PFSK-1 (cell line): ENCODE data around the gene ASTL.

Experiments used
- FOXP2 ChIP-seq: optimal IDR thresholded peaks from 2 replicates; pipeline ENCODE3; 2011; ENCODE audit warnings: borderline replicate concordance, control low read depth, inconsistent platforms; ENCODE audit not compliant: insufficient read depth; ENCODE audit errors: extremely low read length, extremely low read depth
- POLR2AphosphoS5 ChIP-seq: IDR thresholded peaks from 2 replicates; pipeline ENCODE4 v1.6.1; 2012; ENCODE audit warnings: low read depth, mild to moderate bottlenecking, control low read depth, low read length, moderate library complexity
- REST ChIP-seq, 2 experiments: IDR thresholded peaks; 2 replicates each; pipeline versions ENCODE4 v1.6.1 to v1.8.0; 2011 to 2012; ENCODE audit warnings: low read depth in 2 of 2, low read length in 2 of 2, control low read depth in 1 of 2, inconsistent platforms in 1 of 2, mild to moderate bottlenecking in 1 of 2, moderate library complexity in 1 of 2; ENCODE audit not compliant: insufficient read depth in 1 of 2
- SIN3A ChIP-seq: IDR thresholded peaks from 2 replicates; pipeline ENCODE4 v1.6.1; 2012; ENCODE audit warnings: mild to moderate bottlenecking, low read length, moderate library complexity, borderline replicate concordance; ENCODE audit not compliant: insufficient read depth
- TAF1 ChIP-seq: IDR thresholded peaks from 2 replicates; pipeline ENCODE4 v1.6.1; 2012; ENCODE audit warnings: low read length, control low read depth, borderline replicate concordance; ENCODE audit not compliant: insufficient read depth

The ASTL gene

GRCh38 chr2:96123936-96124335 is 14.4 kb downstream of the ASTL start:
- TF ChIP-seq POLR2AphosphoS5 = no peak
- no peak for TF ChIP-seq FOXP2
- TF ChIP-seq TAF1 = no peak
- no peak for TF ChIP-seq REST (IDR thresholded peaks at IDR 0.05; ENCODE audit: insufficient read depth in 1 of 2, low read depth in 2 of 2, low read length in 2 of 2)
- no peak for TF ChIP-seq SIN3A

- no peak for TF ChIP-seq TAF1
These were observed 15.0 kb downstream of the ASTL start for GRCh38 chr2:96123290-96123689.

- no peak for TF ChIP-seq SIN3A
- TF ChIP-seq REST (IDR thresholded peaks at IDR 0.05; ENCODE audit: insufficient read depth in 1 of 2, low read depth in 2 of 2, low read length in 2 of 2) = no peak
- TF ChIP-seq FOXP2 = no peak
- TF ChIP-seq TAF1 = no peak
- TF ChIP-seq POLR2AphosphoS5 = no peak
These were observed 15.9 kb downstream of the ASTL start for GRCh38 chr2:96122391-96122790.

- TF ChIP-seq POLR2AphosphoS5 (no peak), SIN3A (no peak), TAF1 (no peak), FOXP2 (no peak), REST (IDR thresholded peaks at IDR 0.05; ENCODE audit: insufficient read depth in 1 of 2, low read depth in 2 of 2, low read length in 2 of 2) (no peak)
These were observed 16.9 kb downstream of the ASTL start for GRCh38 chr2:96121414-96121813.

- TF ChIP-seq TAF1 (no peak), REST (IDR thresholded peaks at IDR 0.05; ENCODE audit: insufficient read depth in 1 of 2, low read depth in 2 of 2, low read length in 2 of 2) (no peak), POLR2AphosphoS5 (no peak), FOXP2 (no peak), SIN3A (no peak)
These were observed 17.3 kb downstream of the ASTL start for GRCh38 chr2:96120991-96121390.
